Measurements from ENCODE around the gene WIPF2.

DNA sequence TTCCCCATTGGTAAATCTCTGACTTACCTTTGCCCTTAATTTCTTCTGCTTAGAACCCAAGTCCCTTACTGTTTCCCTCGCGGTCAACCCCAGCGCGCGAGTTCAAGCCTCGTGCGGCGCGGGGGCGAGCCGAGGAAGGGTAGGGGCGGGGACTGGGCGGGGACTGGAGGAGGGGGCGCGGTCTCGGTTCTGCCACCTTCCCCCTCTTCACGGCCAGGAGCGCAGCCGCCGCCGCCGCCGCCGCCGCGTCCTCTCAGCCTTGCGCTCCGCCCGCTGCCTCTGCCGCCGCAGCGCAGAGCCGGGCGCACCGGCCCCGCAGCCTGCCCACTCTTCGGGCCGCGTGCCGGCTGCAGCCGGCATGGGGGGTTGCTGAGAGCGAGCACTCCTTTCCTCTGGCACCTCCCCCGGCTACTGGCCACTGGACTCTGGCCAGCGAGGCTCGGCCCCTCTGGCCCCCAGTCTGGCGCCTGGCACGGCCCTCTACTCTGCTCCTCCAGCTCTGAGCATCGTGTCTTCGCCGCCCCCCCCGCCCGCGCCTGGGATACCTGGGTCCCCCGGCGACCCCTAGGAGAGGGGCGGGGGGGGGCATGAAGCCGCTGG is 41.7 kb upstream of the WIPF2 start, which contains the start of gene RAPGEFL1:
- TF ChIP-seq, protein P1, sequence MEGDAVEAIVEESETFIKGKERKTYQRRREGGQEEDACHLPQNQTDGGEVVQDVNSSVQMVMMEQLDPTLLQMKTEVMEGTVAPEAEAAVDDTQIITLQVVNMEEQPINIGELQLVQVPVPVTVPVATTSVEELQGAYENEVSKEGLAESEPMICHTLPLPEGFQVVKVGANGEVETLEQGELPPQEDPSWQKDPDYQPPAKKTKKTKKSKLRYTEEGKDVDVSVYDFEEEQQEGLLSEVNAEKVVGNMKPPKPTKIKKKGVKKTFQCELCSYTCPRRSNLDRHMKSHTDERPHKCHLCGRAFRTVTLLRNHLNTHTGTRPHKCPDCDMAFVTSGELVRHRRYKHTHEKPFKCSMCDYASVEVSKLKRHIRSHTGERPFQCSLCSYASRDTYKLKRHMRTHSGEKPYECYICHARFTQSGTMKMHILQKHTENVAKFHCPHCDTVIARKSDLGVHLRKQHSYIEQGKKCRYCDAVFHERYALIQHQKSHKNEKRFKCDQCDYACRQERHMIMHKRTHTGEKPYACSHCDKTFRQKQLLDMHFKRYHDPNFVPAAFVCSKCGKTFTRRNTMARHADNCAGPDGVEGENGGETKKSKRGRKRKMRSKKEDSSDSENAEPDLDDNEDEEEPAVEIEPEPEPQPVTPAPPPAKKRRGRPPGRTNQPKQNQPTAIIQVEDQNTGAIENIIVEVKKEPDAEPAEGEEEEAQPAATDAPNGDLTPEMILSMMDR (IDR thresholded peaks at IDR 0.05; ENCODE audit: low read depth, low read length) = no peak
- no peak for TF ChIP-seq EZH2phosphoT487 (IDR thresholded peaks at IDR 0.05; ENCODE audit: low read depth)

All from OCI-LY3 (cell line).